ENCODE measurements around the gene SAMD4A.

- TF ChIP-seq CTCF (conservative IDR thresholded peaks at IDR 0.05 in 1 of 2, IDR thresholded peaks at IDR 0.05 in 1 of 2; ENCODE audit: low read depth in 1 of 2, low read length in 2 of 2): no peak
- TF ChIP-seq EZH2 (IDR thresholded peaks at IDR 0.05; ENCODE audit: low read length, missing control alignments): no peak
These were observed 64.1 kb downstream of the SAMD4A start for GRCh38 chr14:54631016-54631415.

All from fibroblast of lung (primary cell).